HL-60 (cell line): ENCODE results near the gene SMO.

Source experiments
- CTCF ChIP-seq: IDR thresholded peaks from one replicate; pipeline ENCODE4 v1.5.1; 2011; ENCODE audit warnings: low read length, control low read depth, inconsistent platforms; ENCODE audit not compliant: insufficient read depth
- GABPA ChIP-seq: IDR thresholded peaks from 2 replicates; pipeline ENCODE4 v1.6.1; 2012; ENCODE audit warnings: low read depth
- POLR2AphosphoS5 ChIP-seq: IDR thresholded peaks from 2 replicates; pipeline ENCODE4 v1.6.1; 2012; ENCODE audit warnings: low read depth
- SPI1 ChIP-seq: IDR thresholded peaks from 2 replicates; pipeline ENCODE4 v1.6.1; 2012; ENCODE audit warnings: low read depth, mild to moderate bottlenecking, borderline replicate concordance
- TF ChIP-seq, protein P1 (sequence below): IDR thresholded peaks from 2 replicates; pipeline ENCODE4 v1.6.1; 2012; ENCODE audit warnings: low read depth; ENCODE audit not compliant: insufficient replicate concordance

GRCh38 chr7:129187681-129188371 lies 607 bp upstream of the SMO start:
- TF ChIP-seq CTCF (no peak), POLR2AphosphoS5 (no peak), GABPA (no peak), SPI1 (no peak)
- TF ChIP-seq, protein P1, sequence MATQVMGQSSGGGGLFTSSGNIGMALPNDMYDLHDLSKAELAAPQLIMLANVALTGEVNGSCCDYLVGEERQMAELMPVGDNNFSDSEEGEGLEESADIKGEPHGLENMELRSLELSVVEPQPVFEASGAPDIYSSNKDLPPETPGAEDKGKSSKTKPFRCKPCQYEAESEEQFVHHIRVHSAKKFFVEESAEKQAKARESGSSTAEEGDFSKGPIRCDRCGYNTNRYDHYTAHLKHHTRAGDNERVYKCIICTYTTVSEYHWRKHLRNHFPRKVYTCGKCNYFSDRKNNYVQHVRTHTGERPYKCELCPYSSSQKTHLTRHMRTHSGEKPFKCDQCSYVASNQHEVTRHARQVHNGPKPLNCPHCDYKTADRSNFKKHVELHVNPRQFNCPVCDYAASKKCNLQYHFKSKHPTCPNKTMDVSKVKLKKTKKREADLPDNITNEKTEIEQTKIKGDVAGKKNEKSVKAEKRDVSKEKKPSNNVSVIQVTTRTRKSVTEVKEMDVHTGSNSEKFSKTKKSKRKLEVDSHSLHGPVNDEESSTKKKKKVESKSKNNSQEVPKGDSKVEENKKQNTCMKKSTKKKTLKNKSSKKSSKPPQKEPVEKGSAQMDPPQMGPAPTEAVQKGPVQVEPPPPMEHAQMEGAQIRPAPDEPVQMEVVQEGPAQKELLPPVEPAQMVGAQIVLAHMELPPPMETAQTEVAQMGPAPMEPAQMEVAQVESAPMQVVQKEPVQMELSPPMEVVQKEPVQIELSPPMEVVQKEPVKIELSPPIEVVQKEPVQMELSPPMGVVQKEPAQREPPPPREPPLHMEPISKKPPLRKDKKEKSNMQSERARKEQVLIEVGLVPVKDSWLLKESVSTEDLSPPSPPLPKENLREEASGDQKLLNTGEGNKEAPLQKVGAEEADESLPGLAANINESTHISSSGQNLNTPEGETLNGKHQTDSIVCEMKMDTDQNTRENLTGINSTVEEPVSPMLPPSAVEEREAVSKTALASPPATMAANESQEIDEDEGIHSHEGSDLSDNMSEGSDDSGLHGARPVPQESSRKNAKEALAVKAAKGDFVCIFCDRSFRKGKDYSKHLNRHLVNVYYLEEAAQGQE, result no peak
